GM12878 (cell line): Measurements from ENCODE around the gene KRTAP10-7.

Source experiments
- CBX5 ChIP-seq: sonication (generic); IDR thresholded peaks from 2 replicates; pipeline ENCODE4 v1.6.1; 2016; ENCODE audit warnings: low read depth, moderate library complexity, mild to moderate bottlenecking, inconsistent platforms
- CTCF ChIP-seq, 3 experiments: IDR thresholded peaks in 2 of 3; conservative IDR thresholded peaks in 1 of 3; 2 replicates each; pipeline ENCODE4 v1.5.1; 2011; ENCODE audit warnings: low read depth in 3 of 3, low read length in 3 of 3, mild to moderate bottlenecking in 3 of 3, control low read depth in 2 of 3, moderate library complexity in 2 of 3, inconsistent platforms in 1 of 3, mixed read lengths in 1 of 3; ENCODE audit not compliant: control insufficient read depth in 2 of 3, insufficient read depth in 1 of 3; ENCODE audit errors: extremely low read depth in 1 of 3
- E2F4 ChIP-seq: IDR thresholded peaks from 2 replicates; pipeline ENCODE4 v1.6.1; 2012; ENCODE audit warnings: low read depth, low read length, improper control_type of control experiment
- EP300 ChIP-seq, 2 experiments: fragments of 150-350 bp in 1 of 2; IDR thresholded peaks; 2 replicates each; pipeline ENCODE4 v1.6.1; 2011 to 2012; ENCODE audit warnings: low read depth in 2 of 2, low read length in 2 of 2, borderline replicate concordance in 1 of 2, improper control_type of control experiment in 1 of 2, inconsistent platforms in 1 of 2; ENCODE audit not compliant: control insufficient read depth in 1 of 2
- FOXM1 ChIP-seq: IDR thresholded peaks from 2 replicates; pipeline ENCODE4 v1.6.1; 2012; ENCODE audit warnings: low read depth, mild to moderate bottlenecking, inconsistent platforms, low read length, moderate library complexity
- SMAD1 ChIP-seq: fragments of 450-650 bp; IDR thresholded peaks from 2 replicates; pipeline ENCODE4 v1.6.1; 2018; ENCODE audit warnings: mild to moderate bottlenecking, low read depth; ENCODE audit not compliant: partially characterized antibody
- YY1 ChIP-seq: IDR thresholded peaks from 2 replicates; pipeline ENCODE4 v1.6.1; 2011; ENCODE audit warnings: low read depth, mild to moderate bottlenecking, low read length
- TF ChIP-seq, protein P1 (sequence below): IDR thresholded peaks from 2 replicates; pipeline ENCODE4 v1.6.1; 2011; ENCODE audit warnings: low read depth, low read length, improper control_type of control experiment, borderline replicate concordance

- TF ChIP-seq FOXM1: no peak
- no peak for TF ChIP-seq SMAD1
- no peak for TF ChIP-seq E2F4
- no peak for TF ChIP-seq CBX5
- no peak for TF ChIP-seq CTCF (IDR thresholded peaks at IDR 0.05 in 2 of 3, conservative IDR thresholded peaks at IDR 0.05 in 1 of 3; ENCODE audit: control insufficient read depth in 2 of 3, extremely low read depth in 1 of 3, insufficient read depth in 1 of 3, low read depth in 3 of 3, low read length in 3 of 3)
- TF ChIP-seq EP300 (IDR thresholded peaks at IDR 0.05; ENCODE audit: borderline replicate concordance in 1 of 2, control insufficient read depth in 1 of 2, low read depth in 2 of 2, low read length in 2 of 2): no peak
- TF ChIP-seq, protein P1, sequence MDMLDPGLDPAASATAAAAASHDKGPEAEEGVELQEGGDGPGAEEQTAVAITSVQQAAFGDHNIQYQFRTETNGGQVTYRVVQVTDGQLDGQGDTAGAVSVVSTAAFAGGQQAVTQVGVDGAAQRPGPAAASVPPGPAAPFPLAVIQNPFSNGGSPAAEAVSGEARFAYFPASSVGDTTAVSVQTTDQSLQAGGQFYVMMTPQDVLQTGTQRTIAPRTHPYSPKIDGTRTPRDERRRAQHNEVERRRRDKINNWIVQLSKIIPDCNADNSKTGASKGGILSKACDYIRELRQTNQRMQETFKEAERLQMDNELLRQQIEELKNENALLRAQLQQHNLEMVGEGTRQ: no peak
- no peak for TF ChIP-seq YY1
These were observed 48.3 kb upstream of the KRTAP10-7 start for GRCh38 chr21:44552136-44552535.
